Naive thymus-derived CD4-positive, alpha-beta T cell (primary cell): ENCODE measurements around the gene SEC22A. TPM values are rescaled to one million over a fixed set of nuclear protein-coding genes. Genes with fewer than 3 reads are reported as not detected.
"Not testable (repeated sequence)": the region's sequence is repeated elsewhere in the genome, so short reads cannot be mapped to it uniquely, and the experiment has no call there.

Source experiments
- ATAC-seq: fragments of 150-1000 bp; cut with Tn5 transposase; 2 replicates; pipeline ENCODE4 v1.10.0; 2021; ENCODE audit warnings: mild to moderate bottlenecking, moderate library complexity
- CTCF ChIA-PET: fragments of 350-600 bp; sonication (Branson Sonifier 250); formaldehyde crosslinking; loops from one replicate; lab custom pipeline; 2021; ENCODE audit warnings: antibody characterized with exemption; lab: Charles Lee
- POLR2A ChIA-PET: fragments of 350-600 bp; sonication (Branson Sonifier 250); formaldehyde crosslinking; loops from one replicate; lab custom pipeline; 2021; ENCODE audit warnings: antibody characterized with exemption, inconsistent platforms; lab: Charles Lee
- DNase-seq, 9 donors: peaks; one replicate each; pipeline versions ENCODE4 v3.0.0 to v3.0.0-alpha.2; 2020 to 2022; ENCODE audit warnings: mixed read lengths in 1 of 9
- H3K27ac ChIP-seq: one replicate; pipeline ENCODE4 v1.7.0; 2013; ENCODE audit warnings: mild to moderate bottlenecking, low read depth, low read length, moderate library complexity
- H3K27me3 ChIP-seq, 2 donors: one replicate each; pipeline ENCODE4 v1.7.0; 2013; ENCODE audit warnings: low read length in 2 of 2, mild to moderate bottlenecking in 2 of 2, moderate library complexity in 2 of 2; ENCODE audit not compliant: control insufficient read depth in 2 of 2, insufficient read depth in 2 of 2
- H3K36me3 ChIP-seq, 3 experiments: 1 replicate in 2 of 3; 2 replicates in 1 of 3; pipeline ENCODE4 v1.7.0; 2013; ENCODE audit warnings: low read length in 3 of 3, mild to moderate bottlenecking in 3 of 3, moderate library complexity in 1 of 3; ENCODE audit not compliant: insufficient read depth in 3 of 3, control insufficient read depth in 2 of 3
- H3K4me1 ChIP-seq, 2 donors: one replicate each; pipeline ENCODE4 v1.7.0; 2013; ENCODE audit warnings: low read length in 2 of 2, mild to moderate bottlenecking in 2 of 2, moderate library complexity in 1 of 2; ENCODE audit not compliant: control insufficient read depth in 2 of 2, insufficient read depth in 2 of 2
- H3K4me3 ChIP-seq: 2 replicates; pipeline ENCODE4 v1.7.0; 2013; ENCODE audit warnings: mild to moderate bottlenecking, low read length
- H3K9me3 ChIP-seq, 3 experiments: 1 replicate in 2 of 3; 2 replicates in 1 of 3; pipeline ENCODE4 v1.7.0; 2013; ENCODE audit warnings: low read length in 3 of 3; ENCODE audit not compliant: control insufficient read depth in 2 of 3
- H3K27ac Mint-ChIP-seq, 9 donors: one replicate each; pipeline ENCODE4 v1.8.0; 2020 to 2022; ENCODE audit warnings: mixed read lengths in 9 of 9, mild to moderate bottlenecking in 8 of 9, moderate library complexity in 5 of 9, inconsistent platforms in 2 of 9
- H3K27me3 Mint-ChIP-seq, 5 donors: one replicate each; pipeline ENCODE4 v1.8.0; 2021 to 2022; ENCODE audit warnings: mixed read lengths in 5 of 5, mild to moderate bottlenecking in 1 of 5
- H3K36me3 Mint-ChIP-seq, 5 donors: one replicate each; pipeline ENCODE4 v1.8.0; 2020 to 2022; ENCODE audit warnings: mixed read lengths in 5 of 5, mild to moderate bottlenecking in 3 of 5, inconsistent platforms in 1 of 5
- H3K4me1 Mint-ChIP-seq, 7 donors: one replicate each; pipeline ENCODE4 v1.8.0; 2020 to 2022; ENCODE audit warnings: mixed read lengths in 7 of 7, mild to moderate bottlenecking in 3 of 7, inconsistent platforms in 1 of 7
- H3K4me3 Mint-ChIP-seq, 10 donors: one replicate each; pipeline ENCODE4 v1.8.0; 2020 to 2022; ENCODE audit warnings: mild to moderate bottlenecking in 10 of 10, mixed read lengths in 10 of 10, moderate library complexity in 6 of 10, inconsistent platforms in 2 of 10
- H3K9me3 Mint-ChIP-seq, 11 donors: one replicate each; pipeline ENCODE4 v1.8.0; 2020 to 2022; ENCODE audit warnings: mixed read lengths in 11 of 11, mild to moderate bottlenecking in 4 of 11, inconsistent platforms in 1 of 11, moderate library complexity in 1 of 11
- intact Hi-C, 2 donors: fragments of 100-400 bp; cut with micrococcal nuclease; formaldehyde crosslinking; loops; one replicate each; pipeline ENCODE4 v1.15.1; 2023
- polyA plus RNA-seq, 2 donors: library from polyadenylated mRNA; unstranded; fragments of 300-500 nt; fragmentation: Illumina TruSeq; gene quantifications; one replicate each; pipeline ENCODE4 v1.2.3, GENCODE V29; 2021
- total RNA-seq, 6 experiments: library from RNA in 5 of 6; stranded (reverse) in 5 of 6; gene quantifications; 1 replicate in 5 of 6; 2 replicates in 1 of 6; pipeline ENCODE4 v1.2.3 and lab custom pipeline; 2021 to 2026

The SEC22A gene
- total and polyA plus RNA-seq, 7 experiments from 2014 or later = 14.0 to 20.1 (median 16.1) TPM

GRCh38 chr3:123201223-123201556 lies 553 bp upstream of the SEC22A start:
- H3K27me3 ChIP-seq = no peaks in the 10 kb centered on the region
- H3K4me1 ChIP-seq = peaks cover 12% of the 10 kb centered on the region in 2 donors
- H3K27ac ChIP-seq = peak overlapping the region; percentile 89
- ATAC-seq (no peak), DNase-seq (no peak)
- Mint-ChIP-seq H3K27ac (peak overlapping the region; percentile 97 to 100 (median 99)), H3K36me3 (peaks cover 0 to 19% (median 6%) of the 10 kb centered on the region in 5 donors), H3K4me3 (peak overlapping the region; percentile 82 to 98 (median 92)), H3K9me3 (peaks cover 0 to 14% (median 6%) of the 10 kb centered on the region in 11 donors), H3K27me3 (peaks cover 0 to 9% (median 3%) of the 10 kb centered on the region in 5 donors), H3K4me1 (peaks cover 10 to 41% (median 31%) of the 10 kb centered on the region in 7 donors)
- H3K9me3 ChIP-seq = no peaks in the 10 kb centered on the region
- intact Hi-C loops = loop anchor here (1.0 to 10.0 kb wide), 16 partner anchors 134 to 1655 kb away; partner anchors contain the start of genes DTX3L (in 2 of the 2), FAM162A (in 2 of the 2), GOLGB1 (in 2 of the 2) and HACD2 (in 2 of the 2)
- peaks cover 0 to 4% (median 0%) of the 10 kb centered on the region in 3 experiments for H3K36me3 ChIP-seq
- ChIA-PET CTCF (no interaction called here), POLR2A (interaction anchor here (0.8 to 1.5 kb wide), 13 partner anchors 9 to 1541 kb away, joined by 3 to 11 read pairs (median 5); partner anchors contain the start of genes FAM162A, HCLS1, HSPBAP1 and KPNA1)
- H3K4me3 ChIP-seq = peak overlapping the region; percentile 90

DNA sequence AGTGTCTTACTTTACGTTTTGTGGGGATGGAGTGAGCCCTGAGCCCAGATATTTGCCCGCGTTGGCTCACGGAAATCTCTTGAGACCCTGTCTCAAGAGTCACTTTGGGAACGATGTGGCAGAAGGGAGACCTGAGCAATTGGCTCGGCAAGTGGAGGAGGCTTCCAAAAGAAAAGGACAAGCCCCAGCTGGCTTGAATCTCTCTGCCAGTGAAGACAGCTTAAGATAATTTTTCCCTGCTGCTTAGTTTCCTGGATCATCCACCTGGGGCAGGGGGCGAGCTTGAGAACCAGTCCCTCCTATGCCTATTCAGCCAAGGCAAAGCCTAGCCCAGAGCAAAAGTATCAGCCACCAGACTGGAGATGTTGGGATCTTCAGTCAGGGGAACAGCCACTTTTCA lies 708 bp downstream of the SEC22A start:
- H3K27me3 Mint-ChIP-seq = peaks cover 0 to 9% (median 0%) of the 10 kb centered on the region in 5 donors
- peak overlapping the region; percentile 97 to 100 (median 99) for H3K27ac Mint-ChIP-seq
- ChIA-PET CTCF (no interaction called here), POLR2A (interaction anchor here (0.7 to 1.5 kb wide), 5 partner anchors 13 to 818 kb away, joined by 3 to 11 read pairs (median 3); partner anchors contain the start of gene FAM162A)
- DNase-seq = peak in 2 of 9 donors; percentile 1 to 12
- Histone ChIP-seq H3K27ac (peak overlapping the region; percentile 99), H3K9me3 (no peaks in the 10 kb centered on the region), H3K4me1 (peaks cover 12% of the 10 kb centered on the region in 2 donors), H3K4me3 (peak overlapping the region; percentile 90), H3K27me3 (no peaks in the 10 kb centered on the region), H3K36me3 (peaks cover 0 to 4% (median 0%) of the 10 kb centered on the region in 3 experiments)
- peak overlapping the region; percentile 82 to 98 (median 92) for H3K4me3 Mint-ChIP-seq
- ATAC-seq = no peak
- H3K9me3 Mint-ChIP-seq = peaks cover 0 to 13% (median 5%) of the 10 kb centered on the region in 11 donors
- H3K36me3 Mint-ChIP-seq = peaks cover 0 to 15% (median 6%) of the 10 kb centered on the region in 5 donors
- intact Hi-C loops = loop anchor here (5.0 to 10.0 kb wide), 6 partner anchors 135 to 1655 kb away; partner anchors contain the start of genes DTX3L (in 1 of the 2), KPNA1 (in 1 of the 2), PARP14 (in 1 of the 2) and PARP9 (in 1 of the 2)
- peaks cover 14 to 48% (median 31%) of the 10 kb centered on the region in 7 donors for H3K4me1 Mint-ChIP-seq

DNA sequence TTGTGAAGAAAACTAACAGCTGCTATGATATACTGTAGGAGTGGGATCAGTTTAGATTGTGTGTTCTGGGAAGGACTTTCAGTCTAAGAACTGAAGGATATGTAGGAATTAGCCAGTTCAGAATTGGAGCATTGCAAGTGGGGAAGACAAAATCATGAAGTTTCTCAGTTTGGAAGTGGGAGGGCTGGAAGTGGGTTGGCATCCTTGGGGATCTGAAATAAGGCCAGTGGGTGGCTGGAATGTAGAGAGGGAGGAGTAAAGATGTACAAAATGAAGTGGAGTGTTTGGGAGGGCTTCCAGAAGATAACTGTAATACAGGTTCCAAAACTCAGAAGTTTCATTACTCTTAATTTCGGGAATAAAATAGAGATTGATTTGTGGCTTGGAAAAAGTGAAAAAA lies 17.2 kb downstream of the SEC22A start:
- no peaks in the 10 kb centered on the region for H3K27me3 Mint-ChIP-seq
- no peaks in the 10 kb centered on the region for H3K9me3 Mint-ChIP-seq
- H3K4me1 ChIP-seq = no peaks in the 10 kb centered on the region
- DNase-seq = no peak
- no peaks in the 10 kb centered on the region for H3K9me3 ChIP-seq
- POLR2A ChIA-PET = no interaction called here
- H3K27ac Mint-ChIP-seq = no peak overlapping the region
- H3K4me1 Mint-ChIP-seq = peaks cover 3 to 47% (median 30%) of the 10 kb centered on the region in 7 donors
- H3K36me3 Mint-ChIP-seq = peaks cover 4 to 52% (median 34%) of the 10 kb centered on the region in 5 donors
- no peaks in the 10 kb centered on the region for H3K27me3 ChIP-seq
- no peak overlapping the region for H3K4me3 ChIP-seq
- H3K27ac ChIP-seq = no peak overlapping the region
- no peak for ATAC-seq
- intact Hi-C loops = no loop called here
- H3K36me3 ChIP-seq = peaks cover 0 to 4% (median 2%) of the 10 kb centered on the region in 3 experiments
- H3K4me3 Mint-ChIP-seq = no peak overlapping the region
- CTCF ChIA-PET = no interaction called here

DNA sequence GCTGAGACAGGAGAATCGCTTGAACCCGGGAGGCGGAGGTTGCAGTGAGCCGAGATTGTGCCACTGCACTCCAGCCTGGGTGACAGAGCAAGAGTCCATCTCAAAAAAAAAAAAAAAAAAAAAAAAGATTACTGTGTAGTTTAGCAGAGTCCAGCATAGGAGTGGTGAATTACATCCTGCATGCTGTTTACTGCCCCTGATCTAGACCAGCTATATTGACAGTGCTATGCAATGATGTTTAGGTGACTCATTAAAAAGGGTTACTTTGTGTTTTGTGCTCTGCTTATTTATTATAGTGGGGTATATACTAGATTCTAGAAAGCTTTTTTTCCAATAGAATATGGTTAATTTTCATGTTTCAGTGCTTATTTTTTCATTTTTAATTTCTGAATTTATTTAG lies 19.6 kb downstream of the SEC22A start:
- H3K27me3 Mint-ChIP-seq, ATAC-seq, H3K9me3 ChIP-seq, H3K4me3 ChIP-seq, POLR2A ChIA-PET, intact Hi-C loops, CTCF ChIA-PET, H3K4me1 ChIP-seq, DNase-seq, H3K27ac ChIP-seq, H3K27me3 ChIP-seq, H3K36me3 ChIP-seq, H3K9me3 Mint-ChIP-seq, H3K27ac Mint-ChIP-seq, H3K4me3 Mint-ChIP-seq: not testable (repeated sequence)
- H3K36me3 Mint-ChIP-seq = peaks cover 11 to 46% (median 37%) of the 10 kb centered on the region in 5 donors
- H3K4me1 Mint-ChIP-seq = peaks cover 3 to 31% (median 19%) of the 10 kb centered on the region in 7 donors

- POLR2A ChIA-PET = no interaction called here
- peaks cover 2 to 11% (median 6%) of the 10 kb centered on the region in 7 donors for H3K4me1 Mint-ChIP-seq
- peaks cover 0 to 26% (median 14%) of the 10 kb centered on the region in 11 donors for H3K9me3 Mint-ChIP-seq
- CTCF ChIA-PET = no interaction called here
- peaks cover 20 to 58% (median 56%) of the 10 kb centered on the region in 5 donors for H3K36me3 Mint-ChIP-seq
- H3K27me3 ChIP-seq = no peaks in the 10 kb centered on the region
- no peak overlapping the region for H3K4me3 ChIP-seq
- intact Hi-C loops = no loop called here
- no peak overlapping the region for H3K27ac Mint-ChIP-seq
- DNase-seq = no peak
- H3K27ac ChIP-seq = no peak overlapping the region
- H3K4me1 ChIP-seq = no peaks in the 10 kb centered on the region
- peaks cover 0 to 13% (median 4%) of the 10 kb centered on the region in 3 experiments for H3K9me3 ChIP-seq
- no peak overlapping the region for H3K4me3 Mint-ChIP-seq
- H3K36me3 ChIP-seq = peaks cover 0 to 23% (median 3%) of the 10 kb centered on the region in 3 experiments
- no peaks in the 10 kb centered on the region for H3K27me3 Mint-ChIP-seq
- no peak for ATAC-seq
Observed at GRCh38 chr3:123225016-123225415, 23.3 kb downstream of the SEC22A start.

DNA sequence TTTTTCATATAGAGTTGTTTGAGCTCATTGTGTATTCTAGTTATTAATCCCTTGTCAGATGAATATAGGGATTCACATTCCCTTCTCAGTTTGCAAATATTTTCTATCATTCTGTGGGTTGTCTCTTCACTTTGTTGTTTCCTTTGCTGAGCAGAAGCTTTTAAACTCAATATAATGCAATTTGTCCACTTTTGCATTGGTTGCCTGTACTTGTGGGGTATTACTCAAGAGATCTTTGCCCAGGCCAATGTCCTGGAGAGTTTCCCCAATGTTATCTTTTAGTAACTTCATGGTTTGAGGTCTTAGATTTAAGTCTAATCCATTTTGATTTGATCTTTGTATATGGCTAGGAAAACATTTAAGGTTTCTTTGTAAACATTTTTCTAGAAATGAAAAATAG lies 24.8 kb downstream of the SEC22A start:
- Mint-ChIP-seq H3K4me3 (no peak overlapping the region), H3K9me3 (peaks cover 0 to 28% (median 14%) of the 10 kb centered on the region in 11 donors), H3K27me3 (no peaks in the 10 kb centered on the region), H3K36me3 (peaks cover 20 to 73% (median 68%) of the 10 kb centered on the region in 5 donors), H3K27ac (no peak overlapping the region), H3K4me1 (peaks cover 3 to 11% (median 6%) of the 10 kb centered on the region in 7 donors)
- Histone ChIP-seq H3K36me3 (peaks cover 0 to 23% (median 3%) of the 10 kb centered on the region in 3 experiments), H3K9me3 (peaks cover 0 to 13% (median 4%) of the 10 kb centered on the region in 3 experiments), H3K27me3 (no peaks in the 10 kb centered on the region), H3K4me3 (no peak overlapping the region), H3K27ac (no peak overlapping the region), H3K4me1 (no peaks in the 10 kb centered on the region)
- CTCF ChIA-PET = no interaction called here
- intact Hi-C loops = no loop called here
- no peak for ATAC-seq
- POLR2A ChIA-PET = no interaction called here
- DNase-seq = no peak
